Cardiac septum (tissue), 1 donor: ENCODE results near the gene TMEM91. TPM values are rescaled to one million over a fixed set of nuclear protein-coding genes. Genes with fewer than 3 reads are reported as not detected.
"Not testable (repeated sequence)": the region's sequence is repeated elsewhere in the genome, so short reads cannot be mapped to it uniquely, and the experiment has no call there.

Experiments used
- DNase-seq: peaks from one replicate; pipeline ENCODE4 v3.0.0-alpha.2; 2020; ENCODE audit warnings: low spot score
- intact Hi-C: fragments of 100-400 bp; cut with DNase I; formaldehyde crosslinking; loops from one replicate; pipeline ENCODE4 v1.14.0; 2022
- total RNA-seq: library from RNA; stranded (reverse); fragmentation: NEBNext Ultra II Directional; extraction: Animal tissue kit (Norgen Biotek cat#: 25700); gene quantifications from one replicate; pipeline ENCODE4 v1.2.1, GENCODE V29; 2021
- donor health status: DM: no; HTN: no; CAD: no.

TMEM91 gene
- total RNA-seq, 1 donor from 2014 or later, result 2.9 TPM

DNA sequence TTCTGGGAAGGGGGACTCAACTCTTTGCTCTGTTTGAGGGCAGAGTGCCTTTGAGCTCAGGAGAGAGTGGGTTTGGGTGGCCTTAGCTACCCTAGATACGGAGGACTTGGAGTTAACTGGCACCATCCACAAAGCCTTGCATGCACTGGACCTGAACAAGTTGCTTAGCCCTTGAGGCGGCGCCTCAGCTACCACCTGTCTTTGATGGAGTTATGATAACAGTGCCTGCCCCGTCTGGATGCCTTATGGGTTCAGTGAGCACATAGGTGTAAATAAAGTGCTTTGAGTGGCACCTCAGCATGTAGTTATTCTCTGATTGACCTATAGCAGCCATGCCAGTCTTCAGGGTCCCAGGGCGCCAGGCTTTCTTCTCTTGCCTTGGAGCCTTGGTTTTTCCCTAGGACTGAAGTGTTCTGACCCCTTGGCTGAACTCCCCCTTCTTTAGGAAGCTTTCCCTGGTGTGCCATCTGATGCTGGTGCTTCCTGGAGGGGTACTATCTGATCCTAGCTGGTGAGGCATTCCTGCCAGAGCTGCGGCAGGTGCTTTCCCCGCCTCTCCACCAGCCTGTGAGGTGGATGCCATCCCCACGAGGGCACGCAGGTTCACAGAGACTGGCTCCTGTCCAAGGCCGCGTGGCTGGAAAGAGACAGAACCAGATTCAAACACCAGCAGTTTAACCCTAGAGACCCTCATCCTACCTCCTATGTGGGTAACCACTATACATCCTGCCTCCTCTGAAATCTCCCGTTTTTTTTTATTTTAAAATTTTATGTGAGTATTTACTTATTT, 27.0 kb downstream of the TMEM91 start:
- DNase-seq, result no peak
- intact Hi-C loops, result no loop called here

DNA sequence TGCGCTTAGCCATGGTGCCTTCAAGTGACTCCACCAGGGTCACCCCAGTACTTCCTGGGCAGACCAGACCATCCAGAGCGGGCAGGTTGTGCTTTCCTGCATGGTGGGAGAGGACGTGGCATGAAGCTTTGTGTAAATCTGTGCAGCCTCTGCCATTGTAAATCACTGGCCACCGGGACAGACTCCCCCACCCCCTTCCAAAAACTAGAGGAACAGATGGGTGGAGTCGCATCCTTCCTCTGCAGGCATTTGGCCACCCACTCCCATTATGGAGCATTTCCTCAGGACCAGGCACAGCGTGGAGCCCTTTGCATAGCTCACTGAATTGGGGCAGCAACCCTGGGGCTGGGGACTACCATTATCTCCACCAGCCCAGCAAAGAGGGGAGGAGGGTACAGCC, 29.4 kb downstream of the TMEM91 start:
- no peak for DNase-seq
- intact Hi-C loops, result no loop called here

DNA sequence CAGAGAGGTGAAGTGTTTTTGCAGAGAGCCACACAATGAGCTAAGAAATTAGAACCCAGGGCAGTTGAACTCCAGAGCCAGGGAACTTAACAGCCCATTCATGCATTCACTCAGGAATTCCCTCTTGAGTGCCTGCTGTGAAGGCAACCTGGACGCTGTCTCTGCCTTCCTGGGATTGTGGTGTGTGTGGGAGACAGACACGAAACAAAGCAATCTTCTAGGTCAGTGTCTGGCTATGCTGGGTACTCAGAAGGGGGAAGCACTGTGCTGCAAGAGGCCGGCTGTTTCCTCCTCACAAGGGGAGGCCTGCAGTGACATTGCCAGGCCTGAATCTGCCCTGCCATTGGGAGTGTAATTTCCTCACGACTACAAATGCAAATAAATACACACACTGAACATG, 30.9 kb downstream of the TMEM91 start:
- intact Hi-C loops, result no loop called here
- DNase-seq, result no peak

DNA sequence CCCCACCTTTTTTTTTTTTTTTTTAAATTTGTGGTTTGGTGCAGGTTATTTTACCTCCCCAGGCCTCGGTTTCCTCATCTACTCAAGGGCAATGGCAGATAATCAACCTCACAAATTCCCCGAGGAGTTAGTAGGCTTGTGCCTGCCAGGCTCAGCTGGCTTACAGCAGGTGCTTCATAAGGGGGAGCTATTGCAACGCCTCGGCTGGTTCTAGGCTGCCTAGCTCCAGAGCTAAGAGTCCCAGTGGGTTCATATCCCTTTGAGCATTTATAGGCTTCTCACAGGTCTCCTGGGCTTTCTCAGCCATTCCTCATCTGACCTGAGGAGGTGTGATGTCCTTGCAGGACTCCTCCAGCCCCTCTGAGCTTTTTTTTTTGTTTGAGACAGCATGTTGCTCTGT, 31.9 kb downstream of the TMEM91 start:
- intact Hi-C loops, result no loop called here
- no peak for DNase-seq

DNA sequence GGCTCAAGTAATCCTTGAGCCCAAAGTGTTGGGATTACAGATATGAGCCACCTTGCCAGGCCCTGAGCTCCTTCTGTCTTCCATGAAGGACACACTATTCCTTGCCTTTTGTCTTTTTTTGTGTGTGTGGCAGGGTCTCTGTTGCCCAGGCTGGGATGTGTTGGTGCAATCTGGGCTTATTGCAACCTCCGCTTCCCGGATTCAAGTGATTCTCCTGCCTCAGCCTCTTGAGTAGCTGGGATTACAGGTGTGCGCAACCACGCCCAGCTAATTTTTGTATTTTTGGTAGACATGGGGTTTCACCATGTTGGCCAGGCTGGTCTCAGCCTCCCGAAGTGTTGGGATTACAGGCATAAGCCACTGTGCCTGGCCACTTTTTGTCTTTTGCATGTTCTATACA, 32.5 kb downstream of the TMEM91 start:
- DNase-seq, intact Hi-C loops: not testable (repeated sequence)

DNA sequence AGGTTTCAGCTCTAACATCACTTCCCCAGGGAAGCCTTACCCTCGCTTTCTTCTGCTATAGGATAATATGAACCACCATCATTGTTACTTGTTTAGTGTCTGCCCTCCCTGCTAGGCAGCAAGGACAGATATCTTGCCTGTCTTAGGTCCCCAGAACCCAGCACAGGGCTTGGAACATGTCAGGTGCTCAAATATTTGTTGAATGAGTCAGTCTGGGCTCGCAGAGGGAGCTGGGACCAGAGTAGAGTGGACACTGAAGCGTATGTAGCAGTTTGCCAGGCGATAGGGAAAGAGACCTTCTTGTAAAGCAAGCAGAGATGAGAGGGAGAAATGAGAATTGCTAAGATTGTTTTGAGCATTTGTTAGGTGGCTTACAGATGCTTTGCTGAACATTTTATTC, 33.0 kb downstream of the TMEM91 start:
- intact Hi-C loops, result no loop called here
- no peak for DNase-seq

DNA sequence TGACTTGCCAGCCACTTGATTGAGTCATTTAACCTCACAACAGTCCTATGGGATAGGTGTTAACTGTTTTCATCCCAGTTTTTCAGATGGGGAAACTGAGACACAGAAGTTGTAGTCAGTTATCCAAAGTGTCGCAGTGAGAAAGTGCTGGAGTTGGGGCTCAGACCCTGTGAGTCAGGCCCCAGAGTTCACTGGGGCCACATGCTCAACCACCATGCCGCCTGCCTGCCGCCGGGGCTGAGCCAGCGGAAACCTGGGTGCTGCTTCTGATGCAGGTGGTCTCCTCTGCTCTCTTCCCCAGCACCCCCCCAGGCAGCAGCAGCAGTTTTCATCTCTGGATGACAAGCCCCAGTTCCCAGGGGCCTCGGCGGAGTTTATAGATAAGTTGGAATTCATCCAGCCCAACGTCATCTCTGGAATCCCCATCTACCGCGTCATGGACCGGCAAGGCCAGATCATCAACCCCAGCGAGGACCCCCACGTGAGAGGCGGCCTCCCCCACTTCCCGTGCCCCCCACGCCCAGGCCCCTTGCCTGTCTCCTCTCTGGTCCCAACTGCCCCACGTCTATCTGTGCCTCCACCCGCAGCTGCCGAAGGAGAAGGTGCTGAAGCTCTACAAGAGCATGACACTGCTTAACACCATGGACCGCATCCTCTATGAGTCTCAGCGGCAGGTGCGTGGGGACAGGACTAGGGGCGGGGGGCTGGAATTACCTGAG, 34.2 kb downstream of the TMEM91 start:
- DNase-seq, result no peak
- intact Hi-C loops, result loop anchor here (2.0 kb wide), 1 partner anchor 16 kb away; the partner anchor contains the start of gene B3GNT8

DNA sequence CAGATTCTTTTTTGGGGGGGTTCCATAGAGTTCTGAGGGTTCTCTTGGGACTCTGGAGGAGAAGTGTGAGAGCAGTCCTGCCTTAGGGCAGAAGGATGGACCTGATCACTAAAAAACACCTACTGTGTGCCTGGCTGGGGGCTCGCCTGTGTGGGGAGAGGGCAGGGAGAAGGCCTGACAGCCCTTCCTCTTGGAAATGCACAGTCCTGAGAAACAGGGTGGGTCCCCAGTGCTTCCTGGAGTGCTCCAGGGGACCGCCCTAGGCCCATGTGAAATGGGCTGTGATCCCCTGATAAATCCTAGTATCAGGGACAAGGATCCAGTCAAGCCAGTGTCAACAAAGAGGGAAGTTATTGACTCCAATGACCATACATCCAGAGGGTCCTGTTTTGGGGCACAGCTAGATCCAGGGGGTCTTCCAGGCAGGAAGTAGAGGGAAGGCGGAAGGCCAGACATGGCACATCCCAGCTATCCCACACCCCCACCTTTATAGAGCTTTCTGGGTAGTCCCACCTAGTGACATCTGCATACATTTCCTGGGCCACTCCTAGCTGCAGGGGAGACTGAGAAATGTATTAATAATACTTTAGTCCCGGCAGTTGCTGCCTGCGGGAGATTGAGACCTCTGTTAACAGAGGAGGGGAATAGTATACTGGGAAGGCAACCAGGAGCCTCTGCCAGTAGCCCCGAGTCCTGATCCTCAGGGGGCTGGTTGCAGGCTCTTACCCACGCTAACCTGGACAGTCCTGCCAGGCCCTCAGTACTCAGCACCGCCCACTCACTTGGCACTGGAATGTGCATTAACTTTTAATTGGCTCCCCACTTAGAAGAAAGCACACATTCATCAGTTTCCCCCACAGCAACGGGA, 35.0 kb downstream of the TMEM91 start:
- DNase-seq, result no peak
- intact Hi-C loops, result loop anchor here (2.0 kb wide), 1 partner anchor 15 kb away; the partner anchor contains the start of gene B3GNT8

DNA sequence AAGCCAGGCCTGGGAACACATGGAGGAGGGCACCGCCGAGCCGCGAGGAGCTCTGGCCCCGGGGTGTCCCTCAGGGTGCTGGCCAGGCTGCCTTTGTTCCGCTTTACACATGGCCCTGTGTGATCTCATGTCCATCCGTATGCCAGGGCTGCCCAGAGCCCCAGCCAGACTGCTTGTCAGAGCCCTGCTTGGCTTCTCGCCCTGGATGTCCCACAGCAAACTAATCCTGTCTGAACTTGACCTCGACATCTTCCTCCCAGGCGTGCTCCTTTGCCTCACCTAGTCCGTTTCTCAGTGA, 35.6 kb downstream of the TMEM91 start:
- intact Hi-C loops, result loop anchor here (2.0 kb wide), 1 partner anchor 15 kb away; the partner anchor contains the start of gene B3GNT8
- peak; percentile 87 for DNase-seq

DNA sequence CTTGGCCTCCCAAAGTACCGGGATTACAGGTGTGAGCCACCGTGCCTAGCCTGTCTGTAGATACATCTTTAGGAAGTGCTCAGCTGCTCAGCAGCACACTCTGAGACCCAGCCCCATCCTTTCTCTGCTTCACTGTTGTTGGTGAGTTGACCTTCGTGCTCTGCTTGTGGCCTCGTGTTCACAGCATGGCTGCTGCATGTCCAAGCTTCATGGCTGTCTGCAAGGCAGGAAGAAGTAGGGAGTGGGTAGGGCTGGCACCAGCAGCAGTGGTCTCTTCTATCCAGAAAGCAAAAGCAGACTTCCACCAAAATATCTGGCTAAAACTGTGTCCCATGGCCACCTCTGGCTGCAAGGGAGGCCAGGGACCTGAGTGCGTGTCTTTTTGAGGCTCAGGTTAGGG, 36.6 kb downstream of the TMEM91 start:
- intact Hi-C loops, result no loop called here
- no peak for DNase-seq

DNA sequence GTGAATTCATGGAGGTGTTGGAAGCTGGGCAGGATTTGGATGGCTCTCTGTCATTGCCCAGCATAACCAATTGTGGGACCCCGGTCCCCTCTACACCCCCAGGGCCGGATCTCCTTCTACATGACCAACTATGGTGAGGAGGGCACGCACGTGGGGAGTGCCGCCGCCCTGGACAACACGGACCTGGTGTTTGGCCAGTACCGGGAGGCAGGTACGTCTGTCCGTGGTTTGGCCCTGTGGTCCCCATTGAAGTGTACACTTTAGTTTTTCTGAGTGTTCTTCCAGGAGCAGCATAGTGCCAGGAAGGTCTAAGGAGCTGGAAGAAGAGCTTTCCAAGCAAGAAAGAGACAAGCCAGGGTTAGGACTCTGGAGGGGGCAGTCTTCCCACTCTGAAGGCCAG, 37.6 kb downstream of the TMEM91 start:
- intact Hi-C loops, result no loop called here
- no peak for DNase-seq

DNA sequence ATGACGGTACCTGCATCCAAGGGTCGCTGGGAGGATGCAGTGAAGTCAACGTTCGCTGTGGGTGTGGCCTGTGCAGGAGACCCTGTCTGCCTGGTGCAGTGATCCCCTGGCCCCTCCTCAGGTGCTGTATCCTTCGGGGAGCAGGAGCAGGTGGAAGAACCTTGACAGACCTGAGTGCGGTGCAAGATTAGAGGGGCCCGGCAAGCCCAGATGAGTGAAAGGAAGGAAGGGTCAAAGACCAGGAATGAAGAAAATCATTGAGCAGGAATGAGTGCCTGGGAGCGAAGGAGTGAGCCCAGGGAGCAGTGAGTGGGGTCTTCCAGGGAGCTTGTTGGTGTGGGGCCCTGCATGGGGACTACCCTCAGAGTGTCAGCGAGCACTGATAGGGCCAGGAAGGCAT, 38.1 kb downstream of the TMEM91 start:
- intact Hi-C loops, result no loop called here
- DNase-seq, result no peak

DNA sequence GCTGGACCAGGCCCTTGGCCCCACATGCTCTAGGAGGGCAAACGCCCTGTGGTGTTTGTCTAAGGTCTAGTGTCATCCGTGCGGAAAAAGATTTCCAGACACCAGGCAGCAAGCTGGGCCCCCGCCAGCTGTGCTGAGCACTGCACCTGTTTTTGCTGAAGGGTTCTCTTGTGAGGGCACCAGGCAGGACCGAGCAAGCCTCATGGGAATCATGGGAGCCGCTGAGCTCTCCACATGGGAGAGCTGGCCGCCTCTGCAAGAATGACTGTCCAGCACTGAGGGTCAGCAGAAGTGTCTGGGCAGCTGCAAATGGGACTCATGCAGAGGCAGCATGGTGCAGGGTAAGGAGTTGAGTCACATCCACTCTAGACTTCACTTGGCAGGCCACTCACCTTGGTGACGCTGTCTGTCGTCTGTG, 38.8 kb downstream of the TMEM91 start:
- no peak for DNase-seq
- intact Hi-C loops, result no loop called here

DNA sequence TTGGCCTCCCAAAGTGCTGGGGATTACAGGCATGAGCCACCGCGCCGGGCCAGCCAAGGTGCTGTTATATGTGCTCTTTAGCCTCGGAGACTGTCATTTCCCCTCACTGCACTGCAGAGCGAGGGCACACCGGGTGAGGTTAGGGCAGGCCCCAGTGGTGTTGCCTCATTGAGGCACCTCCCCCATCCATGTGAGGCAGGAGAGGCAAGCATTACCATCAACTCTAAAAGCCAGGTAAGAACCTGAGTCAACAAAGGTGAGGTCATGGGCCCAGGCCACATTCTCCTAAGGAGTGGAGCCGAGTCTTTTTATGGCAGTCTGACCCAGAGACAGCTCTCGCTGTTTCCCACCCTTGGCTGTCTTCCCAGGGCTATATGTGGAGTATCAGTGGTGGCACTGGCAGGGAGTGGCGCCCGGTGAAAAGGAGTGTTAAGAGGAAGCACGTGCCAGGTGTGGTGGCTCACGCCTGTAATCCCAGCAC, 39.9 kb downstream of the TMEM91 start:
- intact Hi-C loops, result no loop called here
- DNase-seq, result no peak

DNA sequence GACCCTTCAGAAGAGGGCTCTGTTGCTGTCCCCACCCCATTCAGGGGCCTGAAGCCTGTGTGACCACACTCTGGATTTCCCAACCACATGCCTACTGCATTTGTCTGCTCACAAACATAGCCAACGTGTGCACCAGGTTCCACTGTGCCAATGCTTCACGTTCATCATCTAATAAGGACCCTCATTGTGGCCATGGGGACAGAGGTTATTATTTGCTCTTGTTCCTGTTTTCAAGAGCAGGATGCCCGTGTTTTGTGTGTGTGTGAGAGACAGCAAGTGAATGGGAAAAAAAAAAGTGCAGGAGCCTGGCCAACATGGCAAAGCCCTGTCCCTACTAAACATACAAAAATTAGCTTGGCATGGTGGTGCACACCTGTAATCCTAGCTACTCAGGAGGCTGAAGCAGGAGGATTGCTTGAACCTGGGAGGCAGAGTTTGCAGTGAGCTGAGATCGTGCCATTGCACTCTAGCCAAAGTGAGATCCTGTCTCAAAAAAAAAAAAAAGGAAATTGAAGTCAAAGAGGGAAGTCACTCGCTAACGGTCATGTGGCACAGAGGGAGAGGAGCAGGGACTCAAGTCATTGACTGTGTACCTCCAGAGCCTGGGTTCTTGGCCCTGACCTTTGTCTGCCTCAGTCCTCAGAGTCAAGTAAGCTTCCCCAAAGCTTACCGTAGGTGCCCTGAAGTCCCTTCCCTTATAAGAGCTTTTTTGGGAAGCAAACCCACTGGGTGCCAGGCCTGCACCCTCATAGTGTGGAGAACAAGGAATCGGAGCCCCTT, 44.0 kb downstream of the TMEM91 start:
- no peak for DNase-seq

DNA sequence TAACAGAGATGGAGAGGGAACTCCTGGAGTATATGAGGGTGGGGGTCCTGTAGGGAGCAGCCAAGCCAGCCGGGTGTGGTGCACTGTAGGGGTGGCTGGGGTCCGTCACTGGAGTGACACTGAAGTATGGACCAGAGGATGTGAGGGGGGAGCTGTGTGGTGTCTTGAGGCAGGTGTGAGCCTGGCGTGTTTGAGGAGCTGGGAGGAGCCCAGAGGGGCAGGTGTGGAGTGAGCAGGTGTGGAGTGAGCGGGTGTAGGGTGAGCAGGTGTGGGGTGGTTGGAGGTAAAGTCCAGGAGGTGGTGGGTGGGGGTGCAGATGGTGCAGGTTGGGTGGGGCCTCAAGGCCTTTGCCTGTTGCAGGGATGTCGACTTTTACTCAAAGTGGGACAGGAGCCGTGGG, 45.0 kb downstream of the TMEM91 start:
- DNase-seq, result no peak
- intact Hi-C loops, result no loop called here

More for the DNA sequence above, 44.0 kb downstream of the TMEM91 start:
- intact Hi-C loops, result no loop called here

DNA sequence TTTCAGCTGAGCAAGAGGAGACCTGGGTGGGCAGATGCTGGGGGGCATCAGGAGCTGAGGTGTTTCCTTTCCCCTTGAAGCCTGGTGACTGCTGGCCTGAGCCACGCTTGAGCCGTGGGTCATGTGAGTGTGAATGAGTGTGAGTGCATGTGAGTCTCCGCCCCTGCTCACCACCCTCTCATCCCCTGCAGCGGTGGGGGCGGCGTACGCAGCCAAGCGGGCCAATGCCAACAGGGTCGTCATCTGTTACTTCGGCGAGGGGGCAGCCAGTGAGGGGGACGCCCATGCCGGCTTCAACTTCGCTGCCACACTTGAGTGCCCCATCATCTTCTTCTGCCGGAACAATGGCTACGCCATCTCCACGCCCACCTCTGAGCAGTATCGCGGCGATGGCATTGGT, 45.6 kb downstream of the TMEM91 start:
- intact Hi-C loops, result no loop called here

DNA sequence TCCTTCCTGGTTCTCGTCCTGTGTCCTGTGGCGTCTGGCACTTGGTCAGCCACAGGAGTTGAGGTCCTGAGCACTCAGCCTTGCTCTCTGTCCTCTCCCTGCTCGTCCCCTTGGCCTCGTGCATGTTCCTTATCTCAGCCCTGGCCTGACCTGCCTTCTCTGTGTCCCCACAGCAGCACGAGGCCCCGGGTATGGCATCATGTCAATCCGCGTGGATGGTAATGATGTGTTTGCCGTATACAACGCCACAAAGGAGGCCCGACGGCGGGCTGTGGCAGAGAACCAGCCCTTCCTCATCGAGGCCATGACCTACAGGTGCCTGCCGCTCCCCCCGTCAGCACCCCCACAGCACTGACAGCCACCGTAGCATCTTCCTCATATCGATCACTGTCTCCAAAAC, 46.1 kb downstream of the TMEM91 start:
- intact Hi-C loops, result no loop called here
- no peak for DNase-seq

More for the DNA sequence above, 45.6 kb downstream of the TMEM91 start:
- DNase-seq, result no peak

DNA sequence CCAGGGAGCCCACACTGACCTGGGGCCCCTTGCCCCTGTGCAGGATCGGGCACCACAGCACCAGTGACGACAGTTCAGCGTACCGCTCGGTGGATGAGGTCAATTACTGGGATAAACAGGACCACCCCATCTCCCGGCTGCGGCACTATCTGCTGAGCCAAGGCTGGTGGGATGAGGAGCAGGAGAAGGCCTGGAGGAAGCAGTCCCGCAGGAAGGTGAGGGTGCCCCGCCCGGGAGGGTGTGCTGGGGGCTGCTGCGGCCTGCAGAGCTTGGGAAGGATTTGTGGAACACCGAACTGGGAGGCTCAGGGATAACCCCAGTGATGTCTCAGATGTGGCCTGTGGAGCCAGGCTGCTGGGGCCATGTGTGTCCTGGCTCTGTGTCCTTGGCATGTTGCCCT, 46.6 kb downstream of the TMEM91 start:
- DNase-seq, result no peak
- intact Hi-C loops, result no loop called here
